GM12878 (cell line): ENCODE measurements around the gene PPIF. TPM values are rescaled to one million over a fixed set of nuclear protein-coding genes. Genes with fewer than 3 reads are reported as not detected.

Experiments
- ATAC-seq: fragments of 200-7000 bp; cut with Tn5 transposase; 3 replicates; pipeline ENCODE4 v1.9.1; 2020; ENCODE audit warnings: mild to moderate bottlenecking, moderate library complexity
- BruUV-seq: library from RNA; stranded (reverse); fragments of 400-500 nt; replicated peaks from 2 replicates; lab custom pipeline; 2021; lab: Mats Ljungman, UMichigan
- CTCF ChIA-PET: fragments of 300-600 bp; sonication (Branson Sonifier 250); formaldehyde crosslinking; extraction: SDS; loops from one replicate; lab custom pipeline; 2021; ENCODE audit warnings: inconsistent platforms; lab: Yijun Ruan, JAX
- POLR2A ChIA-PET: fragments of 350-600 bp; formaldehyde crosslinking; extraction: SDS; loops from one replicate; lab custom pipeline; 2021; ENCODE audit warnings: inconsistent platforms; lab: Charles Lee
- RAD21 ChIA-PET: fragments of 300-600 bp; sonication (Branson Sonifier 250); formaldehyde crosslinking; loops from one replicate; lab custom pipeline; 2023; ENCODE audit warnings: antibody characterized with exemption; ENCODE audit not compliant: unreplicated experiment; lab: Charles Lee
- SMC1A ChIA-PET: fragments of 300-600 bp; sonication (Branson Sonifier 250); formaldehyde crosslinking; loops from one replicate; lab custom pipeline; 2023; ENCODE audit not compliant: unreplicated experiment, uncharacterized antibody; lab: Charles Lee
- DNase-seq: peaks from one replicate; pipeline ENCODE4 v3.0.0-alpha.2; 2011; ENCODE audit warnings: low read depth, low spot score
- FAIRE-seq: peaks from 3 replicates; lab custom pipeline; 2011; peaks lifted over from hg19 to GRCh38; lab: Jason Lieb, UNC
- H2AFZ ChIP-seq: 2 replicates; pipeline ENCODE4 v1.6.0; 2011; ENCODE audit warnings: low read depth, low read length, control low read depth; ENCODE audit not compliant: control insufficient read depth
- H3K27ac ChIP-seq: 2 replicates; pipeline ENCODE4 v1.5.1; 2011; ENCODE audit warnings: control low read depth; ENCODE audit not compliant: control insufficient read depth, insufficient read depth
- H3K27me3 ChIP-seq, 2 experiments: replicated peaks in 1 of 2; 2 replicates each; pipeline versions ENCODE4 v1.6.0 to v1.6.1; 2011; ENCODE audit warnings: low read length in 1 of 2; ENCODE audit not compliant: control insufficient read depth in 2 of 2, insufficient read depth in 2 of 2
- H3K36me3 ChIP-seq, 2 experiments: 2 replicates each; pipeline ENCODE4 v1.5.1; 2011; ENCODE audit warnings: low read length in 1 of 2; ENCODE audit not compliant: control insufficient read depth in 2 of 2, insufficient read depth in 2 of 2
- H3K4me1 ChIP-seq: 2 replicates; pipeline ENCODE4 v1.6.1; 2011; ENCODE audit warnings: mild to moderate bottlenecking, low read length, moderate library complexity, mixed read lengths; ENCODE audit not compliant: control insufficient read depth, insufficient read depth
- H3K4me2 ChIP-seq: 2 replicates; pipeline ENCODE4 v1.6.0; 2011; ENCODE audit warnings: control low read depth; ENCODE audit not compliant: control insufficient read depth, insufficient read depth
- H3K4me3 ChIP-seq: fragments of 200-600 bp; sonication (generic); 2 replicates; pipeline ENCODE4 v1.5.1; 2016
- H3K79me2 ChIP-seq: 2 replicates; pipeline ENCODE4 v1.6.0; 2011; ENCODE audit warnings: low read length; ENCODE audit not compliant: control insufficient read depth, insufficient read depth
- H3K9ac ChIP-seq: 2 replicates; pipeline ENCODE4 v1.8.0; 2011; ENCODE audit warnings: low read length, control low read depth, mixed read lengths; ENCODE audit not compliant: control insufficient read depth, insufficient read depth
- H3K9me3 ChIP-seq: replicated peaks from 3 replicates; pipeline ENCODE4 v1.5.1; 2011; ENCODE audit warnings: mild to moderate bottlenecking, low read length; ENCODE audit not compliant: control insufficient read depth, insufficient read depth
- H4K20me1 ChIP-seq: 2 replicates; pipeline ENCODE4 v1.6.0; 2011; ENCODE audit not compliant: control insufficient read depth, insufficient read depth
- BRCA1 ChIP-seq: IDR thresholded peaks from 2 replicates; pipeline ENCODE4 v1.6.1; 2011; ENCODE audit warnings: low read depth, low read length, improper control_type of control experiment
- KDM1A ChIP-seq: fragments of 200-600 bp; sonication (generic); IDR thresholded peaks from 2 replicates; pipeline ENCODE4 v1.6.1; 2016; ENCODE audit warnings: borderline replicate concordance
- NR2C2 ChIP-seq: IDR thresholded peaks from 2 replicates; pipeline ENCODE4 v1.6.1; 2011; ENCODE audit warnings: borderline replicate concordance, low read depth; ENCODE audit not compliant: control insufficient read depth, insufficient read length
- SMARCA5 ChIP-seq: fragments of 450-650 bp; IDR thresholded peaks from 2 replicates; pipeline ENCODE4 v1.6.1; 2017; ENCODE audit warnings: mild to moderate bottlenecking
- SUPT20H ChIP-seq: IDR thresholded peaks from 2 replicates; pipeline ENCODE4 v1.6.1; 2011; ENCODE audit warnings: low read depth, mild to moderate bottlenecking, low read length, moderate library complexity, borderline replicate concordance; ENCODE audit not compliant: control insufficient read depth
- YY1 ChIP-seq: IDR thresholded peaks from 2 replicates; pipeline ENCODE4 v1.6.1; 2011; ENCODE audit warnings: low read depth, mild to moderate bottlenecking, low read length
- ZBED1 ChIP-seq: IDR thresholded peaks from 2 replicates; pipeline ENCODE4 v1.6.1; 2016; ENCODE audit warnings: borderline replicate concordance
- WGBS: methylation state at CpG from one replicate; pipeline ENCODE4 v1.1.6; 2016; ENCODE audit warnings: low lambda C conversion rate; ENCODE audit not compliant: insufficient replicate concordance, insufficient coverage; ENCODE audit errors: missing lambda C conversion rate; 5-methylcytosine and 5-hydroxymethylcytosine counted together
- in situ Hi-C: fragments of 300-500 bp; cut with MboI; formaldehyde crosslinking; loops from 9 replicates; pipeline ENCODE4 v1.14.3; 2018; ENCODE audit warnings: mixed read lengths
- intact Hi-C: fragments of 100-400 bp; cut with micrococcal nuclease; formaldehyde crosslinking; loops from one replicate; pipeline ENCODE4 v1.14.2; 2022; ENCODE audit not compliant: unreplicated experiment
- polyA plus RNA-seq, 11 experiments: library from polyadenylated mRNA; depleted of rRNA in 4 of 11; unstranded in 6 of 11; stranded (reverse) in 5 of 11; fragments of >200 nt; fragmentation: Nextera tagmentation in 4 of 11; fragmentation: Illumina TruSeq in 1 of 11; extraction: Ambion mirVana in 4 of 11; extraction: Trizol in 1 of 11; gene quantifications; 1 replicate in 1 of 11; 2 replicates in 10 of 11; pipeline versions ENCODE4 v1.2.1 to v1.2.3, GENCODE V29; 2011 to 2016; ENCODE audit warnings: inconsistent platforms in 2 of 11, missing spikeins in 2 of 11, low read depth in 1 of 11
- total RNA-seq, 4 experiments: library from RNA; depleted of rRNA in 3 of 4; stranded (reverse); fragments of >200 nt in 3 of 4; fragmentation: Illumina TruSeq in 1 of 4; extraction: Trizol in 1 of 4; gene quantifications; 2 replicates each; pipeline versions ENCODE4 v1.2.1 to v1.2.3, GENCODE V29; 2013 to 2021
- TF ChIP-seq, protein P1 (sequence below): fragments of 450-650 bp; IDR thresholded peaks from 2 replicates; pipeline ENCODE4 v1.6.1; 2014; ENCODE audit warnings: mild to moderate bottlenecking
- TF ChIP-seq, protein P2 (sequence below): fragments of 450-650 bp; formaldehyde crosslinking; IDR thresholded peaks from 2 replicates; pipeline ENCODE4 v1.4.0; 2022; ENCODE audit warnings: mild to moderate bottlenecking, moderate library complexity
- TF ChIP-seq, protein P3 (sequence below): IDR thresholded peaks from 2 replicates; pipeline ENCODE4 v1.6.1; 2012; ENCODE audit warnings: low read depth, low read length, improper control_type of control experiment

The PPIF gene
- total and polyA plus RNA-seq, 10 of the 15 experiments (the other 5 are each of a cell fraction or from before 2014, with no cell fraction given) = 28.8 to 180 (median 128) TPM

DNA sequence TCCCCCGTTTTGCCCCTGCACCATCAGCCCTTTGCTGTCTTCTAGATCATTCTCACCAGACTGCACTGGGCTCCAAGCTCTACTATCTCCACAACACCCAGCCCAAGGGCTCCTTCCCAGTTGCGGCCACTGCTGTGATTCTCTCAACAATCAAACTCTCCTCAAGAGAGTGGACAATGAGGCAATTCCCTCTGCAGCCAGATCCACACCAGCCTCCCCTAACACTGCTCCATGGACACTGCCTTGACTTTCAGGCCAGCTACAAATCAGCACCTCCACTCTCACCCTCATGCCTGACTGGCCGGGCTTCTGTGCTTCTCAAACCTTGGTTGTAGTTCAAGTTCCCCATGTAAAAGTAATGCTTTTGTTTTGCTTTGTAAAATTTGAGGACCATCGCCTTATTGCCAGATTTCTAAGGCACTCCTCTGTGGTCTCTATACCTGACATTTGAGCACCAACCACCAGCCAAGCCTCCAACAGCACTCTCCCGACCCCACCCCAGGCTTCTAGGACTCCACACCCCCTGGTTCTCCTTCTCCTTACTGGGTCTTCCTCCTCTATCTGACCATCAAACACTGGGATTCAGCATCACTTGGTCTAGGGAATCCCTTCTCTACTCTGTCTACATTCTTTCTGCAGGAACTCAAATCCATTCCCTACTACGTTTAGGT lies 45.4 kb downstream of the PPIF start:
- no peak overlapping the region for H3K4me3 ChIP-seq
- POLR2A ChIA-PET = no interaction called here
- RAD21 ChIA-PET = no interaction called here
- no peaks in the 10 kb centered on the region for H3K9me3 ChIP-seq
- DNase-seq = no peak
- H3K9ac ChIP-seq = no peak overlapping the region
- H4K20me1 ChIP-seq = no peaks in the 10 kb centered on the region
- BruUV-seq = no TSS peak
- TF ChIP-seq SUPT20H (no peak), NR2C2 (no peak)
- TF ChIP-seq, protein P1, sequence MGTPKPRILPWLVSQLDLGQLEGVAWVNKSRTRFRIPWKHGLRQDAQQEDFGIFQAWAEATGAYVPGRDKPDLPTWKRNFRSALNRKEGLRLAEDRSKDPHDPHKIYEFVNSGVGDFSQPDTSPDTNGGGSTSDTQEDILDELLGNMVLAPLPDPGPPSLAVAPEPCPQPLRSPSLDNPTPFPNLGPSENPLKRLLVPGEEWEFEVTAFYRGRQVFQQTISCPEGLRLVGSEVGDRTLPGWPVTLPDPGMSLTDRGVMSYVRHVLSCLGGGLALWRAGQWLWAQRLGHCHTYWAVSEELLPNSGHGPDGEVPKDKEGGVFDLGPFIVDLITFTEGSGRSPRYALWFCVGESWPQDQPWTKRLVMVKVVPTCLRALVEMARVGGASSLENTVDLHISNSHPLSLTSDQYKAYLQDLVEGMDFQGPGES = no peak
- 18% methylated on average over 6 of the region's 6 CpGs for WGBS
- no peak overlapping the region for H2AFZ ChIP-seq
- no peak for FAIRE-seq
- in situ Hi-C loops (no loop called here), intact Hi-C loops (no loop called here)
- peaks cover 6% of the 10 kb centered on the region; the same call in 1 of the 2 replicates for H3K4me1 ChIP-seq
- SMC1A ChIA-PET = no interaction called here
- no peaks in the 10 kb centered on the region for H3K27me3 ChIP-seq
- H3K79me2 ChIP-seq = no peaks in the 10 kb centered on the region
- H3K4me2 ChIP-seq = no peak overlapping the region
- H3K27ac ChIP-seq = no peak overlapping the region
- no peak for ATAC-seq
- no peaks in the 10 kb centered on the region for H3K36me3 ChIP-seq
- CTCF ChIA-PET = no interaction called here

DNA sequence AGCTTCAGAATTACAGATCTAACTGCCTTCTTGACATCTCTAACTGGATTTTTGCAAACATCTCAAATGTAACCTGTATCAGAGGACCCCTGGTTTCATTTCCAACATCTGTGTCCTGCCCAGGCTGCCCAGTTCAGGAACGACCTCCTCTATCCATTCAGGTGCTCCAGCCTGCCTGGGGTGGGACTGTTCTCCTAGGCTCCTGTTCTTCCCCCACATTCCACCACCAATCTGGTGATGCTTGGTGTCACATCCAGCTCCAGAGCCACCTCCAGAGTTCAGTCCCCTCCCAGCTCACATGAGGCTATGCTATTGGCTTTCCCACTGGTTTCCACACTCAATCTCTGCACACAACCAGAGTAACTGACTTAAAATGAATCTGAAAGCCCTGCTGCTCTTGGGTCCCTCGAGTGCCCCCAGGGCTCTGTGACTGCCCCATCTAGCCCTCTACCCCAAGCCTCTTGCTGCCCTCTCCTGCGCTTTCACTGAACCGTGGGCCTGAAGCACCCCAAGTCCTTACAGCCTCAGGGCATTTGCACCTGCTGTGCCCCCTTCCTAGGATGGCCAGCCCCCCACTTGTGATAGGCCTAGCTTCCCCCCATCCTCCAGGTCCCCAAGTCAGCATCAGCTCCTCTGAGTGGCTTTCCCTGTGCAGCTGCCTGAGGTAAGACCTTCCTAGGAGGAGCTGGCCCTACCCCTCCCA lies 46.1 kb downstream of the PPIF start:
- no peaks in the 10 kb centered on the region for H4K20me1 ChIP-seq
- H3K4me3 ChIP-seq = no peak overlapping the region
- no peak for ATAC-seq
- no peak overlapping the region for H3K27ac ChIP-seq
- H3K4me2 ChIP-seq = no peak overlapping the region
- H3K36me3 ChIP-seq = no peaks in the 10 kb centered on the region
- BruUV-seq = no TSS peak
- in situ Hi-C loops = no loop called here
- H2AFZ ChIP-seq = no peak overlapping the region
- intact Hi-C loops = no loop called here
- no peak overlapping the region for H3K9ac ChIP-seq
- ChIA-PET SMC1A (no interaction called here), RAD21 (no interaction called here), CTCF (no interaction called here), POLR2A (no interaction called here)
- DNase-seq = no peak
- WGBS = 23% methylated on average over 4 of the region's 4 CpGs
- peaks cover 6% of the 10 kb centered on the region; the same call in 1 of the 2 replicates for H3K4me1 ChIP-seq
- no peaks in the 10 kb centered on the region for H3K79me2 ChIP-seq
- FAIRE-seq = no peak
- H3K27me3 ChIP-seq = no peaks in the 10 kb centered on the region; a peak in 1 of 4 replicates
- no peaks in the 10 kb centered on the region for H3K9me3 ChIP-seq
- no peak for TF ChIP-seq BRCA1
- no peak for TF ChIP-seq SMARCA5
- TF ChIP-seq YY1 = no peak
- TF ChIP-seq, protein P2, sequence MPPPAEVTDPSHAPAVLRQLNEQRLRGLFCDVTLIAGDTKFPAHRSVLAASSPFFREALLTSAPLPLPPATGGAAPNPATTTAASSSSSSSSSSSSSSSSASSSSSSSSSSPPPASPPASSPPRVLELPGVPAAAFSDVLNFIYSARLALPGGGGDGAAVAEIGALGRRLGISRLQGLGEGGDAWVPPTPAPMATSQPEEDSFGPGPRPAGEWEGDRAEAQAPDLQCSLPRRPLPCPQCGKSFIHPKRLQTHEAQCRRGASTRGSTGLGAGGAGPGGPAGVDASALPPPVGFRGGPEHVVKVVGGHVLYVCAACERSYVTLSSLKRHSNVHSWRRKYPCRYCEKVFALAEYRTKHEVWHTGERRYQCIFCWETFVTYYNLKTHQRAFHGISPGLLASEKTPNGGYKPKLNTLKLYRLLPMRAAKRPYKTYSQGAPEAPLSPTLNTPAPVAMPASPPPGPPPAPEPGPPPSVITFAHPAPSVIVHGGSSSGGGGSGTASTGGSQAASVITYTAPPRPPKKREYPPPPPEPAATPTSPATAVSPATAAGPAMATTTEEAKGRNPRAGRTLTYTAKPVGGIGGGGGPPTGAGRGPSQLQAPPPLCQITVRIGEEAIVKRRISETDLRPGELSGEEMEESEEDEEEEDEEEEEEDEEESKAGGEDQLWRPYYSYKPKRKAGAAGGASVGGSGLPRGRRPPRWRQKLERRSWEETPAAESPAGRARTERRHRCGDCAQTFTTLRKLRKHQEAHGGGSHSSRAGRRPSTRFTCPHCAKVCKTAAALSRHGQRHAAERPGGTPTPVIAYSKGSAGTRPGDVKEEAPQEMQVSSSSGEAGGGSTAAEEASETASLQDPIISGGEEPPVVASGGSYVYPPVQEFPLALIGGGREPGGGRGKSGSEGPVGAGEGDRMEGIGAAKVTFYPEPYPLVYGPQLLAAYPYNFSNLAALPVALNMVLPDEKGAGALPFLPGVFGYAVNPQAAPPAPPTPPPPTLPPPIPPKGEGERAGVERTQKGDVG (CRISPR knock-in tag) = no peak
- TF ChIP-seq KDM1A = no peak
- TF ChIP-seq ZBED1 = no peak
- TF ChIP-seq, protein P3, sequence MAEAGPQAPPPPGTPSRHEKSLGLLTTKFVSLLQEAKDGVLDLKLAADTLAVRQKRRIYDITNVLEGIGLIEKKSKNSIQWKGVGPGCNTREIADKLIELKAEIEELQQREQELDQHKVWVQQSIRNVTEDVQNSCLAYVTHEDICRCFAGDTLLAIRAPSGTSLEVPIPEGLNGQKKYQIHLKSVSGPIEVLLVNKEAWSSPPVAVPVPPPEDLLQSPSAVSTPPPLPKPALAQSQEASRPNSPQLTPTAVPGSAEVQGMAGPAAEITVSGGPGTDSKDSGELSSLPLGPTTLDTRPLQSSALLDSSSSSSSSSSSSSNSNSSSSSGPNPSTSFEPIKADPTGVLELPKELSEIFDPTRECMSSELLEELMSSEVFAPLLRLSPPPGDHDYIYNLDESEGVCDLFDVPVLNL = no peak
